Suppressor macrophage treated with lipopolysaccharide for 4 hours (primary cell): ENCODE data around the gene GPR150.

ENCODE experiments used
- DNase-seq: peaks from one replicate; pipeline ENCODE4 v3.0.0-alpha.2; 2020

The GPR150 gene

DNA sequence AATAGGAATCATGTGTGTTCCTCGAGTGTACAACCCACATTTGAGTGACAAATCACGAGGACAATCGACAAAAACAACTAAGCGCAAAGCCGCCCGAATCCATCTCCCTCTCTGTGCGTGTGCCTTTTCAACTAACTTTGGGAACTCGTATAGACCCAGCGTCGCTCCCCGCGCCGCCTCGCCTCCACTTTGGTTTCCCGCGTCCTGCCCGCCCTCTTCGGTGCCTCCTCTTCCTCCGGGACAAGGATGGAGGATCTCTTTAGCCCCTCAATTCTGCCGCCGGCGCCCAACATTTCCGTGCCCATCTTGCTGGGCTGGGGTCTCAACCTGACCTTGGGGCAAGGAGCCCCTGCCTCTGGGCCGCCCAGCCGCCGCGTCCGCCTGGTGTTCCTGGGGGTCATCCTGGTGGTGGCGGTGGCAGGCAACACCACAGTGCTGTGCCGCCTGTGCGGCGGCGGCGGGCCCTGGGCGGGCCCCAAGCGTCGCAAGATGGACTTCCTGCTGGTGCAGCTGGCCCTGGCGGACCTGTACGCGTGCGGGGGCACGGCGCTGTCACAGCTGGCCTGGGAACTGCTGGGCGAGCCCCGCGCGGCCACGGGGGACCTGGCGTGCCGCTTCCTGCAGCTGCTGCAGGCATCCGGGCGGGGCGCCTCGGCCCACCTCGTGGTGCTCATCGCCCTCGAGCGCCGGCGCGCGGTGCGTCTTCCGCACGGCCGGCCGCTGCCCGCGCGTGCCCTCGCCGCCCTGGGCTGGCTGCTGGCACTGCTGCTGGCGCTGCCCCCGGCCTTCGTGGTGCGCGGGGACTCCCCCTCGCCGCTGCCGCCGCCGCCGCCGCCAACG lies at the start of gene GPR150:
Gene GPR150, plus strand, starts transcription at position 58 of the 840 bp plus-strand sequence. Its CDS starts 189 bp downstream, at position 247.
- peak; percentile 72 for DNase-seq

DNA sequence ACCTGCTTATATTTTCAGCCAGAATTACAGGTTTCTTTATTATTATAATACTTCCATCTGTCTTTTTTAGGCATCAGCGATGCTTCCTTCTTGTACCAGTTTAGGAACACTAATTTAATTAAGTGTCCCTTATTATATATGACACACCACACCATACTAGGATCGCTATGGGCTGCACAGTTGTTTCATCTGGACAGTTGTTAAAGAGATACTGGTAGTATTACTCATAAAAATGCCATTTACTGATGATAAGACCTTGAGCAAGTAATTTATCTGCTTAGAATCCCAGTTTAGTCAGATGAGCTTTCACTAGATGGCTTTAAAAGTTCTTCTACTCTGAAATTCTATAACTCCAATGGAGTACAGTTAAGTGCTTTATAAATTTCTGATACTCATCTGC lies 47.9 kb upstream of the GPR150 start:
- no peak for DNase-seq

DNA sequence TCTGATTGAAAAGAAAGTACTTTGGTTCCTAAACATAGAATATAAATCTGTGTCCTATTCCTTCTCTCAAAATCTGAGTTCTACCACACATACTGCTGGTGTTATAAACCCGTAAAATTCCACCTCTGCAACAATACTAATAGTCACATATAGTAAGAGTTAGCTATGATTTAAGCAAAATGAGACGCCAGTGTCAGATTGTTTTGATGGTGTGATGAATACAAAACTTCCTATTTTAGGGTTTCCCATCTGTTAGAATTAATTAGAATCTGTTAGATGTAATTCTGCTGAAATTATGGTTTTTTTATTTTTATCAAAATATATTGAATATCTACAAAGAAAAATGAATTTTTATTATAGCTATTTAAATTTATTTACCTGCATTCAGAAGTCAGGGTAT lies 38.3 kb upstream of the GPR150 start:
- DNase-seq, result no peak

DNA sequence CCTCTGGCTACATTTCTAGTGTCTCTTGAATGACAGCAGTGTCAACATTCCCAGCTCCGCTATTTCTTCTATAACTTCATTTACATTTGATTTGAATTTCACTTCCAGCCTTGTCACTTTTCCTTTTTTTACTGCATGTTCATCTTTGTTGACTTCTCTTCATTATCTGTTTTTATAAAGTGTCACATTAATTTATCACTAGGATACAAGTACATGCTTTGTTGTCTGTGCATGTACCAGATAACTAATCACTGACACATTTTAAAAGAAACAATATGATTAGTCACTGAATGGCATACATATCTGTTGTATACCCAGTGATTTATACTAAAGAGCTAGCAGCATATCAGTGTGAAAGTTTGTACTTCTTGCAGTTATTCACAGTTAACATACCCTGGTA lies 35.9 kb upstream of the GPR150 start:
- DNase-seq, result no peak

DNA sequence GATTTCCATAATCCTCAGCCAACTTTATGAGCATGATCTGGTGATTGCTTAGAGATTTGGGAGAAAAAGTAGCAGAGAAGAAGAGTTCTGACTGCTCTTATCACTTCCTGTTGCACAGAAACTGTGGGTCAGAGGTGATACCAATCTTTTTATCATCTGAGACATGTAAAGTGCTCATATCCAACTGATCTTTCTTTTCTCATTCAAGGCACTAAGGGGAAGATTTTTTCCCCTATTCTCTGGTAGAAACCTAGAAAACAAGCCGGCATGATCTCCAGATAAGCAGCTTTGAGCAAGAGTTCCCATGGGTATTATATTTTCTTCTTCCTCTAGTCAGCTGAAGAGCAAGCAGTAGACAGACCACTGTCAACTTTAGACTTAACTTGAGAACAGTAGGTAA lies 29.0 kb upstream of the GPR150 start:
- DNase-seq, result no peak

DNA sequence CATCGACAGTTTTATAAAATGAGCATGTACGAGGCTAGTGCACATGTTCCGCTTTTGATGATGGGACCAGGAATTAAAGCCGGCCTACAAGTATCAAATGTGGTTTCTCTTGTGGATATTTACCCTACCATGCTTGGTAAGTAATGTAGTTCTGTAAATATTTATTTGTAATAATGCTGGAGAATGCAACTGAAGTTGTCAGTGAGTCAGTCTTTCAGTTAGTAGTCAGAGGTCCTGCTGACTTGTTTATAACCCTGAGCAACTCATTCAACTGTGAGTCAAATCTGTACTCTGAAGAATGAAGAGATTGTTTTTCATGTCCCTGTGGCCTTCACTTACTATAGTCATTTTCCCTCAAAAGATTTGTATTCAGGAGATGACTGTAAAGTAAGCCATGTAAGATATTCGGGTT lies 28.4 kb upstream of the GPR150 start:
- DNase-seq, result peak; percentile 4

DNA sequence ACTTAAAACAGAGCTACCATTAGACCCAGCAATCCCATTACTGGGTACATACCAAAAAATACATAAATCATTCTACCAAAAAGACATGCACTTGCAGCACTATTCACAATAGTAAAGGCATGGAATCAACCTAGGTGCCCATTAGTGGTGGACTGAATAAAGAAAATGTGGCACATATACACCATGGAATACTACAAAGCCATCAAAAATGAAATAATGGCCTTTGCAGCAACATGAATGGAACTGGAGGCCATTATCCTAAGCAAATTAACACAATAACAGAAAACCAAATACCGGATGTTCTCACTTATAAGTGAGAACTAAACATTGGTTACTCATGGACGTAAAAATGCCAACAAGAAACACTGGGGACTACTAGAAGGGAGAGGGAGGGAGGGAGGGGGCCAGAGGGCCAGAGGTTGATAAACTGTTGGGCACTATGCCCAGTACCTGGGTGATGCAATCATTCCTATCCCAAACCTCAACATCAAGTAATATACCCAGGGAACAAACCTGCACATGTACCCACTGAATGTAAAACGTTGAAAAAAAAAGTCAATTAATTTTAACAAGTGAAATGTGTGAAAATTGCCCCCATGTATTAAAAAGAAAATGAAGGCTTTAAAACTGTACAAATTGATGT lies 24.5 kb upstream of the GPR150 start:
- DNase-seq, result no peak

DNA sequence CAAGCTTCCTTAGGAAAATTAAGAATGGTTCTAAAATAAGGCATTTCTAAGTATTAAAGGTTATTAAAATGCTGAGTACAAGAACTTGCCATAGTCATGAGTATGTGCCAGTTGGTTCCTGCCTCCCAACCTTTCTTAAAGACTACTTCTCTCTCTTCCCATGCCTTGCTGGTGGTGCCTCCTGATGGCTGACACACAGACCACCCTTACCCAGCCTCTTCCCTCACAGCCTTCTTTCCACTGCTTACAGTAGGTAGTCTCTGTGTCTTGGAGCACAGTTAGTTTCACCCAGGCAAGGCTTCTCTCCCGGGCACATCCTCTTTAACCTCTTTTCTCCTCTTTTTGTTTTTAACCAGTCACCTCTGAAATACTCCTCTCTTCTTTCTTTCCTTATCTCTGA lies 20.6 kb upstream of the GPR150 start:
- no peak for DNase-seq

DNA sequence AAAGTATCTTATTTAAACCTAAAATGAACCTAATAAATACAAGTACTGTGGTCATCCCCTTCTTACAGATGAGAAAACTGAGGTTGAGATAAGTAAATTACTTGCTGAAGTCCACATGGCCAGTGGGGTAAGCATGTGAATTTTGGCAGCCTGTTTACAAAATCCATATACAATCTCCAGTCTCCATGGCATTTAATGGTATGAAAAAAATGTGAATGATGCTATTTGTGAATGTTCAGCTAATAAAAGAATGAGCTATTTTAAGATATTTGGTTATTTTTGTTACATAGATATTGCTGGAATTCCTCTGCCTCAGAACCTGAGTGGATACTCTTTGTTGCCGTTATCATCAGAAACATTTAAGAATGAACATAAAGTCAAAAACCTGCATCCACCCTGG lies 19.3 kb upstream of the GPR150 start:
- DNase-seq, result no peak

DNA sequence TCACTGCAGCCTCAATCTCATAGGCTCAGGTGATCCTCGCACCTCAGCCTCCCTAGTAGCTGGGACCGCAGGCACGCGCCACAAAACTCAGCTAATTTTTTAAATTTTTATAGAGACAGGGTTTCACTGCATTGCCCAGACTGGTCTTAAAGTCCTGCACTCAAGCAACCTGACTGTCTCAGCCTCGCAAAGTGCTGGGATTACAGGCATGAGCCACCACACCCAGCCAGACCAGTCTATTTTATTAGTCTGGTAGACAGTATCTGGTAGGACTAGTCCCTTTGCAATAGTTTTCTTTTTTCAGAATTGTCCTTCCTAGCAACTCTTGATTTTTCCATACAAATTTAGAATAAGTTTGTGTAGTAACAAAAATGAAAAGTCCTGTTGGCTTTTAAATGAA lies 14.1 kb upstream of the GPR150 start:
- no peak for DNase-seq

DNA sequence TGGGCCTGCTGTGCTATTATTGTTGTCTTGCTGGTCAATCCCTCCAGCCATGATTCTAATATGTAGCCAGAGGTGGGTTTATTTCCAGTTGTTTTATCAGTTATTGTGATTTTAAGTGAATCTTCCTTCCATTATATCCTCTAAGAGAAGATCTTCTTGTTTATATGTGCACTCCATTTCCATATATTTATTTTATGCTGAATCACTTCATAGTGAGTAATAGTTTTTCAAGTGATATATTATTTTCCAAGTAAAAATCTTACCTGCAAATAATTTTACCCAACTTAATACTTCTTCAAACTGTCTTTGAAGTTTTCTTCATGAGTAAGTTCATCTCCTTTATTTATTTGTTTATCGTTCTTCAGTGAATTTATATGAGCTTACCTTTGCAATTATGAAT lies 13.5 kb upstream of the GPR150 start:
- no peak for DNase-seq

DNA sequence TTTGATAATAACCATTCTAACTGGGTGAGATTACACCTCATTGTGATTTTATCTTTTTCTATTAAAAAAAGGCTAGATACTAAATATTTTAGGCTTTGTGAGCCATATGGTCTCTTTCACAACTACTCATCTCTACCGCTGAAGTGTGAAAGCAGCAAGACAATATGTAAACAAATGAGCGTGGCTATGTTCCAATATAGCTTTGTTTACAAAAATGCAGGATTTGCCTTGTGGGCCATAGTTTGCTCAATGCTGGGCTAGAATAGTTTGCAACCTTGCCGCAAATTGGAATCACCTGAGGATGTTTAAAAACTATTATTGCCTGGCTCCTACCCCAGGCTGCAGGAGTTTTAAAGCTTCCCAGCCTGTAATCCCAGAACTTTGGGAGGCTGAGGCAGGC lies 10.2 kb upstream of the GPR150 start:
- DNase-seq, result no peak

DNA sequence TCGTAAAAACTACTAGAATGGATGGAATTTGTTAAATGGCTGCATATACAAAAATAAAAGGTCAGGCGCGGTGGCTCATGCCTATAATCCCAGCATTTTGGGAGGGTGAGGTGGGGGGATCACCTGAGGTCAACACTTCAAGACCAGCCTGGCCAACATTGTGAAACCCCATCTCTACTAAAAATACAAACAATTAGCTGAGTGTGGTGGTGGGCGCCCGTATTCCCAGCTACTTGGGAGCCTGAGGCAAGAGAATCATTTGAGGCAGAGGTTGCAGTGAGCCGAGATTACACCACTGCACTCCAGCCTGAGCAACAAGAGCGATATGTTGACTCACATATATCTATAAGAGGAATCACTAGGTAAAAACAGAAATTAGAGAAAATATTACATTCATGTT lies 9.3 kb upstream of the GPR150 start:
- no peak for DNase-seq

DNA sequence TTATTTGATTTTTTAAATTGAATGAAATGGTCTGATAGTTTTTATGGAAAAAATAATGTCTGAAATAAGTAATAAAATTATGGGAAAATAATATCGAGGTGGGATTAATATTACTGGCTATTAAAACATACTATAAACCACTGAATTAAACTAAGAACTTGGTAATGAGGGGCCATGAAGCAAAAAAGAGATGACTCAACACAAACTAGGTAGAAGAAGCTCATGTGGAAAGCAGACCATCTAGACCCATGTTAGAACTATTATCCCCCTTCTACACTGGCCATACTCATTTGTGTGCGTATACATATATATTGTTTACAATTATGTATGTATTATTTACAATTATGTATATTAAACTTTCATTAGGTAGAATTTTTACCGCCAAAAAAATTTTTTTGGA lies 8.5 kb upstream of the GPR150 start:
- DNase-seq, result no peak

DNA sequence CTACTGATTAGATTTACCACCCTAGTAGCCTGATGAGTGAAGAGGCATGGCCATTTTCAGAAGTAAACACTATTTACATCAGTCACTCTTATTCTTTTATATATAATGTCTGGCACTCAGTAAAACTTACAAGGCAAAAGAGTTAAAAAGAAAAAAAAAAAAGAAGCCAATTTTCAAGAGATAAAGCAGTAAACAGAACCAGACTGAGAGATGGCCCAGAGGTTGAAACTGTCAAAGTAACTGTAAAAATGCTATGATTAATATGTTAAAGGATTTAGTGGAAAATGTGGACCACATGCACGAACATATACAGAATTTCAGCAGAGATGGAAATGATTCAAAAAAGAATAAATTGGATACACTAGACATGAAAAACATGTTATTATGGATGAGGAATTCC lies 6.4 kb upstream of the GPR150 start:
- no peak for DNase-seq

DNA sequence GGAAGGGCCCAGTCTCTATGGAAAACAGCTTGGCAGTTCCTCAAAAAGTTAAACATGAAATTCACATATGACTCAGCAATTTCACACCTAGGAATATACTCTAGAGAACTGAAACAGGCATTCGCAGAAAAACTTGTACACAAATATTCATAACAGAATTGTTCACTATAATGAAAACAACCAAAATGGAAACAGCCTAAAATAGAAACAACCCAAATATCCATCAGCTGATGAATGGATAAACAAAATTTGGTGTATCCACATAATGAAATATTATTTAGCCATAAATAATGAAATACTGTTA lies 4.8 kb upstream of the GPR150 start:
- peak; percentile 36 for DNase-seq

DNA sequence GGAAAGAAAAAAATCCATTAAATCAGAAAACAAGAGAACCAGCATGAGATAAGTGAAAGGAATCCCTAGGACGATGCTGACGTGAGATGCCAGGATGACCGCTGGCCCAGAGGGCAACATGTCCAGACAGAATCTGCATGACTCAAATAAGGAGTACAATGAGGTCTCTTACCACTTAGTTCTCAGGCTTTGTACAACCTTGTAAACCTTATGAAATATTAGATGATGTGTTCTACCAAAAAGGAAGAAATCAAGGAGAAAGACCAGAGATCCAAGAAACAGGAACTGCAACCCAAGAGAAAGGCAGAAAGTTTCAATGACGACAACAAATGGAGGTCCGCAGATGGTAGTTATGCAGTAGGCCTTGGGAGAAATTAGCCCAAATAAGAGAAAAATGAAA lies 2.8 kb upstream of the GPR150 start:
- DNase-seq, result no peak

DNA sequence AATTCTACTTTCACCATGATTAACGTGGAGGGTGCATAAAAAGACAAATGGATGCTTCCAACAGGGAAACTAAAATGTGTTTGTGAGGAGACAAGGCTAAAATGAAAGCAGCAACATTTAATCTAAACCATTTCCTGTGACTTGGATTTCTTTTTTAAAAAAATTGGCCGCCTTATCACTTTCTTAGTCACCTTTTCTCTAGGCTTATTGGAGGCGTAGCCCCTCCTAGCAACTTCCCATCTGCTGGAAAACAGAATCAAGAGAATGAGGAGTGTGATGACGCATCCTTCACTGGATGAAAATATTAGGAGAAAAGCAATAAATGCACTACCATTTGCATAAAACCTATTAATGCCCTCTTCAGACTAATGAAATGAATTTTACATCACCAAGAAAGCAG lies 791 bp upstream of the GPR150 start:
- DNase-seq, result no peak

DNA sequence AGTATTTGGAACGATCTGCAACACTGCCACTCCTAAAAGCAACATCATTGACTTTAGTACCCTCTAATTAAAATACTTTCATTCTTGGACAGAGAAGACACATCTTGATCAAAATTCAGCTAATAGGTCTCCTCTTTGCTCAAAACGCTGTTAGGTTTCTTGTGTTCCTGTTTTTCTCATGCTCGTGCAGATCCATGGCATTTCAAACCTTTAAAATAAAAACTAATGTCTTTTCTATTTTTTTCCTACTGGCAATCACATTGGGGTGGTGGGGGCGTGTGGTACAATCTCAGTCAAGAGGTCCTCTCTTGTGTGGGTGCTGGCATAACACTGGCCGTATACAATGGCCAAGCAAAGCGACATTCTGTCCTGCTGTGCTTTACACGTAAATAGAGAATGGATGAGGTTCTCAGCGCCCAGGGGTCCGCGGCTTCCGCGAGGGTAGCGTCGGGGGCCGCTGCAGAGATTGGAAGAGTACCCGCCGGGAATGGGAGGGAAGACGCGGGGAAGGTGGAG lies 315 bp upstream of the GPR150 start:
- DNase-seq, result peak; percentile 5

DNA sequence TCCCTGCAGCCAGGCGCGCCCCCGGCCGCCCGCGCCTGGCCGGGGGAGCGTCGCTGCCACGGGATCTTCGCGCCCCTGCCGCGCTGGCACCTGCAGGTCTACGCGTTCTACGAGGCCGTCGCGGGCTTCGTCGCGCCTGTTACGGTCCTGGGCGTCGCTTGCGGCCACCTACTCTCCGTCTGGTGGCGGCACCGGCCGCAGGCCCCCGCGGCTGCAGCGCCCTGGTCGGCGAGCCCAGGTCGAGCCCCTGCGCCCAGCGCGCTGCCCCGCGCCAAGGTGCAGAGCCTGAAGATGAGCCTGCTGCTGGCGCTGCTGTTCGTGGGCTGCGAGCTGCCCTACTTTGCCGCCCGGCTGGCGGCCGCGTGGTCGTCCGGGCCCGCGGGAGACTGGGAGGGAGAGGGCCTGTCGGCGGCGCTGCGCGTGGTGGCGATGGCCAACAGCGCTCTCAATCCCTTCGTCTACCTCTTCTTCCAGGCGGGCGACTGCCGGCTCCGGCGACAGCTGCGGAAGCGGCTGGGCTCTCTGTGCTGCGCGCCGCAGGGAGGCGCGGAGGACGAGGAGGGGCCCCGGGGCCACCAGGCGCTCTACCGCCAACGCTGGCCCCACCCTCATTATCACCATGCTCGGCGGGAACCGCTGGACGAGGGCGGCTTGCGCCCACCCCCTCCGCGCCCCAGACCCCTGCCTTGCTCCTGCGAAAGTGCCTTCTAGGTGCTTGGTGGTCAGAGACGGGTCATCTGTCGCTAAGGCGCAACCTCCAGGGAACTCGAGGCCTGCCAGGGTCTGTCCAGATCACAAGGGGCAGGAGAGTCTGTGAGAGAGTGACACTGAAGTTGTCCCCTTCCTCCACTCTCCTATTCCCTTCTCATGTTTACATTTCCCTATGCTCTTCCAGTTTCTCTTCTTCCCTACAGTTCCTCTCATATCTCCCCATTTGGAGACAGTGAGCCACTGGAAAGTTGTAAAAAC lies 1.3 kb downstream of the GPR150 start:
- peak; percentile 29 for DNase-seq

DNA sequence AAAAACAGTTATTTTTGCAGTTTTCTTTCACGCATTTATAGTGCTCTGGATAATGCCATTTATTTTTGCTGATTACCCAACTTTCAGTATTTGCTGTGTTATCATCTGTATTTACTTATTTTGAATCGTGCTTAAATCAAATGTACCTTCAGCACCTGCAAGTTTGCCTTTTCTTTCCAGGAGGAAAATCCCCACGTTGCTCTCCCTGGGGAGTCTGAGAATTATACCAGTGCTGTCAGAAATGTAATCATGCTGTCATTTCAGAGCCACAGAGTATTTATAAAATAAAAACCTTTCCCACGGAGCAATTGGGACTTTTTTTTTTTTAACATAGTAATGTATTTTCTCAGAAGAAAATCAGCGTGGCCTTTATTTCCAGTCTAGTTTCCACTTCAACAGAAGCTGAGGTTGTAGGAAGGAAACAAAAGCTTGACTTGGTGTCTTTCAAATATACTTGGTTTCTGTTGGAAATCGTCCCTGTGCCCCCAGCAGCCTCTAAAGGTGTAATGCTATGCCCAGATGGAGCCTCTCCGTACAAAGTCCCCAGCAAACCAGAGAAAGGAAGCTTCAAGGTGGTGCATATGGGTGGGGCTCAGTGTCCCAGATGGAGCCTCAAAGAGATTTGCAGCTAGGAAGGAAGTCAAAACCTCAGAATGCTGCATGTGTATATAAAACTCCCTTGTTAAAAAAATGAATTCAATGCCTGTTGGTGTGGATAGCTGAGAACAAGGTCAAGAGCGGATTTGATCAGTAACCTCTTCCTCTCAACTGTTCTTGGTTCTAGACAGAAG lies 2.1 kb downstream of the GPR150 start:
- DNase-seq, result no peak

DNA sequence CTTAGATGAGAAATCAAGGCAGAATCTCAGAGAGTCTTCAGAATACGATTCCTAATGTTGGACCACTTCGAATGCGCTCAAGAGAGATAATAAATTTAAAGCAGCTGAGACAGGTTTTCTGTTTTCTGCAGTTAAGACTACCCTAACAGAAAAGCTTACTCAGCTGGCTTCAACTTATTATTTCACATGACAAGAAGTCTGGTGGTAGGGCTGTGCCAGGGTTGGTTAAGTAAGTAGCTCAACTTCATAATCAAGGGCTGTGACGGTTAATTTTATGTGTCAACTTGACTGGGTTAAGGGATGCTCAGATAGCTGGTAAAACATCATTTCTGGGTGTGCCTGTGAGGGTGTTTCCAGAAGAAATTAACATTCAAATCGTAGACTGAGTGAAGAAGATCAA lies 3.8 kb downstream of the GPR150 start:
- DNase-seq, result no peak

DNA sequence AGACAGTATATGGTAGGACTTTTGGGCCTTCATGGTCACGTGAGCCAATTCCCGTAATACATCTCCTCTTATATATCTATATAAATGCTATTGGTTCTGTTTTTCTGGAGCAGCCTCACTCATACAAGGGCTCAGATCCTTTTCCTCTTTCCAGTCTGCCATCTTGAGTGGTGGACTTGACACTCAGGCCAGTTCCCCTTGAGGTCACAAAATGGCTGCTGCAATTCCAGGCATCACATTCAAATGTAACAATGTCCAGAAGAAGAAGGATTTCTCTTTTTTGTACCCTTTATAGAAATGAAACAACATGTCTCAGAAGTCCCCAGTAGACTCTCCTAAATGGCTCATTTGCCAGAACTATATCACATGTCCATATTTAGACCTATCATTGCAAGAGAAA lies 4.5 kb downstream of the GPR150 start:
- DNase-seq, result no peak
